ENCODE measurements around the gene ATP7A.
A peak's percentile ranks its signal among the peaks of the same experiment; 100 is the strongest.
"Not testable (repeated sequence)": the region's sequence is repeated elsewhere in the genome, so short reads cannot be mapped to it uniquely, and the experiment has no call there.

ATP7A gene

DNA sequence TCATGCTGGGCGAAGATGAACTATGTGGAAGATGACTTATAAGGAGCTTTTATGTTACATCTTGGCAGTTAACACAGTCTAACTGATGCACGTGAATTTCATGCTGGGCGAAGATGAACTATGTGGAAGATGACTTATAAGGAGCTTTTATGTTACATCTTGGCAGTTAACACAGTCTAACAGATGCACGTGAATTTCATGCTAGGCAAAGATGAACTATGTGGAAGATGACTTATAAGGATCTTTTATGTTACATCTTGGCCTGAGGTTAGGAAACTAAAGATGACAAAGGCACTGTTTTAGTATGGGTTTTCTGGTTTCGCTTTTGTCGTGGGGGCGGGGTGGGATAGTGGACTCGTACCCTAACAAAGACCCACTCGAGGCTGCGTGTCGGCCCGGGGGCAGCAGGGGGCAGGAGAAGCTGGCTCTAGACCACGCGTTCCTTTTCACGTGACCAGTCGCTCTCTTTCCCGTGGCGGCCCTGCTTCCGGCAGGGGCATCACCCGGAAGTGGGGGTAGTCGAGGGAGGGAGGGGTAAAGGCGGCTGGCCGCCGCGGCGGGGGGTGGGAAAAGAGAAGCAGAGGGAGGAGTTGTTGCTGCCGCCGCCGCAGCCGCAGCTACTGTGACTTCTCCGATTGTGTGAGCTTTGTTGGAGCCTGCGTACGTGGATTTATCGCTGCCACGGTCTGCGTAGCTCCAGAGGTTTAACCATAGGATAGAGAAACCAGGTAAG, at the start of gene ATP7A:
ATP7A (plus strand) TSS at position 586 of the 733 bp plus-strand sequence. CDS start 60,949 bp downstream, outside the sequence.
- peak; percentile 96 for DNase-seq

DNA sequence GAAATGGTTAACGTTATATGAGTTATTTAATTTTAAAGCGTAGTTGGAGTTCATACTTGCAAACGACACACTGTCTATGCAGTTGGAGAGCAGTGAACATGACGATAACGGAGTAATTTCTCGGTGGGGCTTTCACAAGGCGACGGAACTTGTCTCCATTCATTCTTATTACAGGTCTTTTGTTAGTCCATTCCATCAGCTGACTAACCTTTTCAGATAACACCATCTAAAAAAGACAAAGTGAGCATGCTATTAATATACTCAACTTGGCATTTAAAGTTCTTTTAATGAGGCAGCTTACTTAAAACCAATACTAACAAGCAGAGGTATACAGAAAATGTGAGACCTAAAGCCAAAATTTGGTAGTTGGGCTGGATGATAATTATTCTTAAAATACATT, 35.1 kb upstream of the ATP7A start:
- DNase-seq, result no peak

DNA sequence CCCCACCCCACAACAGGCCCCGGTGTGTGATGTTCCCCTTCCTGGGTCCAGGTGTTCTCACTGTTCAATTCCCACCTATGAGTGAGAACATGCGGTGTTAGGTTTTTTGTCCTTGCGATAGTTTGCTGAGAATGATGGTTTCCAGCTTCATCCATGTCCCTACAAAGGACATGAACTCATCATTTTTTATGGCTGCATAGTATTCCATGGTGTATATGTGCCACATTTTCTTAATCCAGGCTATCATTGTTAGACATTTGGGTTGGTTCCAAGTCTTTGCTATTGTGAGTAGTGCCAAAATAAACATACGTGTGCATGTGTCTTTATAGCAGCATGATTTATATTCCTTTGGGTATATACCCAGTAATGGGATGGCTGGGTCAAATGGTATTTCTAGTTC, 29.1 kb upstream of the ATP7A start:
- DNase-seq, result not testable (repeated sequence)

DNA sequence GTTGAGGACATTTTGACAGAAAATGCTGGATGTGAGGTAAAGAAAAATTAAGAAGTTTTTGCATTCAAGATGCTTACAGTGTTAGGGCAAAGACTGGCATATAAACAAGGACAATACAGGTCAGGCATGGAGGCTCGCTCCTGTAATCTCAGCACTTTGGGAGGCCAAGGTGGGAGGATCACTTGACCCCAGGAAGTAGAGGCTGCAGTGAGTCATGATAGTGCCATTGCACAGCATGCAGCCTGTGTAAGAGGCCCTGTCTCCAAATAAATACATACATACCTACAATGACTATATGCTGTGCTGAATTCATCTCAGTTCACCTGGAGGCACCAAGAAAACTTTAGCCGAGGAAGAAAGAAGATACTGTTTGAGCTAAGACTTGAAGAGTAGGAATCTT, 17.6 kb upstream of the ATP7A start:
- DNase-seq, result no peak

DNA sequence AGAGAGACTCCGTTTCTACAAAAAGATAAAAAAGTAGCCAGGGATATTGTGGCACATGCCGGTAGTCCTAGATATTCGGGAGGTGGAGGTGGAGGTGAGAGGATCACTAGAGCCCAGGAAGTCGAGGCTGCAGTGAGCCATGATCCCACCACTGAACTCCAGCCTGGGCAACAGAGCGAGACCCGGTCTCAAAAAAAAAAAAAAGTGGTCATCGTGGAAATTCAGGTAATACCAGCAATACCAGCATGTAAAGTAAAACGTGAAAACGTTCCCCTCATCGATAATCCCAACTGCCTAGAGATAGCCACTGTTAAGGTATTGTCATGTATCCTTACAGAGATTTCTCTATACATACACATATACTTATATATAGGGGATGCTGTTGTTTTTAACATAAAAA, 16.8 kb upstream of the ATP7A start:
- DNase-seq, result no peak

DNA sequence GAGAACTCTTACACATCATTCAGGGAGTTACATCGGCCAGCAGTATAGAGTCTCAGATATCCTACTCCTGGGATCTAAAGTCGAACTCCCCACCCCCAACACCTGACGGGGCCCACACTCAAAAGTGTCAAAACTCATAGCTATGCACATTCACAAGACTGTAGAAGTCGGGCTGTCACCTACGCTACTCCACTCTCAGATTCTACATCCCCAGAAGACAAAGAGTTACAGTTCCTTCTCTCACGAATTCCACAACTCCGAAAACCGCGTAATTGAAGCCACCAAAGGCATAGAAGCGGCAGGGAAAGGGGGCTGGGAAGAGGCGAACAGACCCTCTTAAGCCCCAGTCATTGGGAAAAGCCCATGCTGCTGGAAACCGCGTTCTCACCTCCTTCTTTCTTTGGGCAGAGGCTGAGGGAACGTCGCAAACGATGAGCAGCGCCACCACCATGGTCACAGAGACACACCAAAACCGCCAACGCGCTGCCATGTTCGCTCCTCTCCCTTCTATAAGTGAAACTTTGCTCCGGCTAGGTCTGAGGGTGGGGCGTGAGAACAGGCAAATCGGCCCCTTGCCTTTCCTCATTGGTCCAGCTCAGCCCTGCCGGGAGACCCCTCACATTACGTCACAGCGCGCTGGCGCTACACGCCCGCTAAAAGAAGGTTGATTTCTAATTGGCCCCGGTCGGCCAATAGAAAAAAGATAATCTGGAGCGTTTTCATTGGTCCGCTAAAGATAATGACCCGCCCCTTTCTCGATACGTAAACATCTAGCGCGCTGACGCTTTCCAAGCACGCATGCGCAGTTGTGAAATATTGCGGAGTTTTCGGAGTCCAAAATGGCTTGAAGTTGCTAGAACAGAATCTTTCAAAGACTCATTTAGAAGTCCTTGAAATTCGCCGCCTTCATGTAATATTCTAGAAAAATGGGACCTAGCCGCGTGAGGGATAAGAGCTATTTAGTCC, 15.3 kb upstream of the ATP7A start, which contains the start of gene MAGT1:
MAGT1 (minus strand) TSS at position 515 of the 966 bp plus-strand sequence; CDS start at position 490, 25 bp downstream.
- peak; percentile 99 for DNase-seq

DNA sequence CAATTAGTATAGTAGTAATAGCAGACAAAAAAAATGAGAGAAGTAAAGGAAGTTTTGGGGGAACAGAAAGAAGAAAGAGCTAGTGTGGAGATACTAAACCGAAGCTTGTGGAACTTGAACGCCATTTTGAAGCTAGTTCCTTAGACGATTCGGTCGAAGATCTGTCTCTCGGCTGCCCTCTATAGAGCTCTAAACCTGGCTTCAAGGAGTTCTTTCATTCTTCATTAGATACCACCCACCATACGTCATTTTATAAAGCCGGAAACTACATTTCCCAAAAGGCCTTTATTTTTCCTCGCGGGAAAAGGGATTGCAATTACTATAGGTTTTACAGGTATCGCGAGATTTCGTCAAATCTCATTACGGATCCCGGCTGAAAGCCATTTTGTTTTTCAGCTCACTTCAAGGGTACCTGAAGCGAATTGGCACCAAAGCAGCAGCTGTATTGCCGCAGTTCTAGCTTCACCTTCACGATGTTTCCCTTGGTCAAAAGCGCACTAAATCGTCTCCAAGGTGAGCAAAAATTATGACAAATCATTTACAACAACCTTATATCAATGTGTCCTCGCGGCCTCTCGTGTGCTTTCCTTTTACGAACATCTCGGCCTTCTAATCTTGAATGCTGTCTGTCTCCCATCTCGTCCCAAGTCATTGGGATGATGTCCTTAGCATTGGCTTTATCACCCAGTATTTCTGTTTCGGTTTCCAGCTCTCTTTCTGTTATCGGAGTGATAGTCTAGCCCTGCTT, 11.2 kb upstream of the ATP7A start, which contains the start of gene COX7B:
COX7B (plus strand) TSS at position 388 of the 748 bp plus-strand sequence; CDS start at position 474, 86 bp downstream.
- DNase-seq, result peak; percentile 99

DNA sequence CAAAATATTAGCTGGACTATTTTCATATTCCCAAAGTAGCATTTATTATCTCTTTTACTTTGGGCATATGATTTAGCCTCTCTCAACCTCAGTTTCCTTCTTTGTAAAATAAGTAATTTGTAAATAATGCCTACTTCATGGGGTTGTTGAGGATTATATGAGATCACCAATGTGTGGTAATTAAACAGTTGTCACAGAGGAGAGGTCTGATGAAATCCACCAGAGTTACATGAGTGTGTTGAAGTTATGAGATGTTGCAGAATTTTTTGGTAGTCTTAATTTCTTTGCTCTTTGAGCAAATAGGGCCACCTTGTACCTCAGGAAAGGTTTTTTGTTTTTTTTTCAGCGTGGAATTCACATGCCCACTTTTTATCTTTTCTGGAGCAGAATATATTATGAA, 9.8 kb upstream of the ATP7A start:
- no peak for DNase-seq

DNA sequence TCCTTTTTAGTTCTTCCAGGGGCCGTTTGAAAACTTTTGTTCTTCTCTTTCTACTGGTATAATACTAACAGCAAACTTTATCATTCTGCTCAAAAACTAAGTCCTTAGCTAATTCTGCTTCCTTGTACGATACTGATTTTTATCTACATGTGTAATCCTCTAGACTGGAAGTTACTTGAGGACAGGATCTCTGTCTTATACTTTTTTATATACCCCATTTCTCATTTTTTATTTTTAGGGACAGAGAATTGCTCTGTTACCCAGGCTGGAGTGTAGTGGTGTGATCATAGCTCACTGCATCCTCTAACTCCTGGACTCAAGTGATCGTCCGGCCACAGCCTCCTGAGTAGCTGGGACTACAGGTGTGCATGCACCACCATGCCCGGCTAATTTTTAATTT, 9.0 kb upstream of the ATP7A start:
- DNase-seq, result no peak

DNA sequence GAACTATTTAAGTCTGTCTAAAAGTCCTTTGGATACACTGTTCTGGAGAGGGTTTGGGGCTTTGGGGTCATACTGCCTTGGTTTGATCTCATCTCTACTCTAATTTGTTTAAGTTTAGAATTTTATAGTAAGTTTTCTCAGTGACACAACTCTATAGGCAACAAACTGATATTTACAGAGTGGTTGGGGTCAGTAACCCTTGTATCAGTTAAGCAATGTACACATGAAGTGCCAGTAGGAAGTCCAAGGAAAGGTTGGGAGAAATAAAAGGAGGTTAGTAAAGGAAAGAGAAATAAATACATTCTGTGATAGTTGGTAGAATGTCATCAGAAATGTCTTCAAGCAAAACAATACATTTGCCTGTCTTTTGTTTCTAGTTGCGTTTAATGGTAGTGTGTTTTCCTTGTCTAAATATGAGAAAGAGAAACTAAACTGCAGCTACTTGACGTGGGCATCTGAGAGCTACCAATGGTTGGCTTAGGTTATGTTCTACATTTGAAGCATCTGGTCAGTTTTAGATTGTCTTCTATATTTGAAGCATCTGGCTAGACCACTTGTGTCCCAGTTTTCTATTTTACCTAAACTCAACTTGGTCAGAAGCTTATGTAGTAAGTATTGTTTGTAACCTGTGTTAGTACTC, 6.9 kb downstream of the ATP7A start:
- DNase-seq, result no peak

DNA sequence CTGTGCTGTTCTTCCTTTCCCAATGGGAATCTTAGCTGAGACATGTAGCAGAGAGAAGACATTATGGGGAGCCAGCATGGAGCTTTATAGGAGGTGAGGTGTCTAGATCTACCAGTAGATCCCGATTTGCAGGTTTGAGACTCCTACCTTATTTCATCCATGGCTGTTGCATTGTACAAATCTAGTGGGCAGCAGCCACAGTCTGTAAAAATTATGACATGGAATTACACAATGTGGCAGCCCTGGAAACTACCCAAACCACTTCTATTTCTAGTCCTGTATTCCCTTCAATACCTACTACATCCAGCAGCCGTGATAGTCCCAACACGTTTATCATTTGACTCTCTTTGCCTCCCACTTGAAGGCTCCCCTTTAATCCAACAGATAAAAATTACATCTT, 8.1 kb downstream of the ATP7A start:
- no peak for DNase-seq

DNA sequence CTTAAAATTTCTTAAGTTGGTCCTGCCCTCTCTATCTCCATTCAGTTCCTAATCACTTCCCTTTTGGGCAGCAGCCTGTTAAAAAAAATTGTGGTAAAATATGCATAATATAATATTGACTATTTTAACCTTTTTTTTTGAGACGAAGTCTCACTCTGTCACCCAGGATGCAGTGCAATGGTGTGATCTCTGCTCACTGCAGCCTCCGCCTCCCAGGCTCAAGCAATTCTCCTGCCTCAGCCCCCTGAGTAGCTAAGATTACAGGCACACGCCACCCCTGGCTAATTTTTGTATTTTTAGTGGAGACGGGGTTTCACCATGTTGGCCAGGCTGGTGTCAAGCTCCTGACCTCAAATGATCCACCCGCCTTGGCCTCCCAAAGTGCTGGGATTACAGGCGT, 8.9 kb downstream of the ATP7A start:
- DNase-seq, result not testable (repeated sequence)

DNA sequence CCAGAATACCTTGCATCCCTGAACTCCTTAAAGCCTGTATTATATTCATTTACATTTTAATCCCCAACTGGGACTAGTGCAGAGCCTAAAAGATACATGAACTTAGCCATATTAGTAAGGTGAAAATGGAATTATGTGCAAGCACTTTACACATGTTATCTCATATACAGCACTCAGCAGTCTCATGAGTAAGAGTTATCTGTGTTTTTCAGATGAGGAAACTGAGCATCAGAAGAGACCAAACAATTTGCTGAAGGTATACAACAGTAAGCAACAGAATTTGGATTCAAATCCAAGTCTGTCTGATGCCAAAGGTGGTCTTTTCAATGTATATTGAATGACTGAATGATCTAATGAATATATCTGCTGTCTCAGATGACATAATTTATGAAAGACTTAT, 12.3 kb downstream of the ATP7A start:
- DNase-seq, result no peak

DNA sequence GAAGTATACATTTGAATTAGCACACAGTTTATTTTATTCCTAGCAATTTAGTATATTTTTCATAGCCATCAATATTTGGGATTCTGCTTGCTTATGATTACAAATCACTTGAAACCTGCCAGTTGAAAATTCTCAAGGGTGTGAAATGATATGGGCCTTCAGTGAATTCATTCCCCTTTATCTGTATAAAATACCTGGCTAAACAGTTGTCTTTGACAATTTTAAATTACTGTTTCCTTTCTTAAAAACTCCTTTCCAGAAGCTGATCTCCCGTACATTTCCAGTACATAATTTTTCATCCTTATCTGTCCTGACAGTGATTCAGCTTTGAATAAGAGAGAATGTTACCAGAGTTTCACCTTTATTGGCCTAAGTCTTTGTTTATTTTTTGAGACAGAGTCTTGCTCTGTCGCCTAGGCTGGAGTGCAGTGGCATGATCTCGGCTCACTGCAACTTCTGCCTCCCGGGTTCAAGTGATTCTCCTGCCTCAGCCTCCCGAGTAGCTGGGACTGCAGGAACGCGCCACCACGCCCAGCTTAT, 13.9 kb downstream of the ATP7A start:
- DNase-seq, result no peak

DNA sequence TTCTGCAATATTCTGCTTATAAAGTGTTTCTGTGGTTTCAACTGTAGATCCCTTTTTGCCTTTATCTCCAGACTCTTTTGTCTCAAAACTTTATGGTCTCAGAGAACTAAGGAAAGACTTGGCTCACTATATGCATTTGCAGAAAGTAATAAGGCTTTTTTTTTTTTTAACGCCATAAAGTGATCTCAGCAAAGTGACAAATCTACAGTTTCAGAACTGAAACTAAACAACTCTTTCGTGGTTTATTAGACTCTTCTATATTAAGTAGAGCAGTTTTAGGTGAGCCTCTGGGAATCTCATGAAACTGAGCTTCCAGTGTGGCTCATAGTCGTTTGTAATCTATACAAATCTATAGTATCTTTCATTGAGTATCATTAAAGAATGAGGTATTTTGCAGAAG, 15.3 kb downstream of the ATP7A start:
- DNase-seq, result no peak

DNA sequence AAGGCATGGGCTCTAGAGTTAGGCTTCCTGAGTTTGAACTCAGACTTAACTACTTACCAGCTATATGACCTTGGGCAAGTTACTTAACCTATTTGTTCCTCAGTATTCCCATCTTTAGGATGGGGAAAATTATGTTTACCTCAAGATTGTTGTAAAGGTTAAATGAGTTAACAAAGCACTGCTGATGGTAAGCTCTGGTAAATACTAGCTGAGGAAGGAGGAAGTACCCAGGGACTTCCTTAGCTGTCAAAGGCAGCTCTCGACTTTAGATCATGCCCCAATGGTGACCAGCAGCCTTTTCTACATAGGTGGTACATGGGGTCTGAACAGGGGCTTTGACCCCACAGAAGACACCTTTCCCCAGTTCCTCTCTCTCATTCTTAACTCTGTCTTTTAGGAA, 20.1 kb downstream of the ATP7A start:
- no peak for DNase-seq

DNA sequence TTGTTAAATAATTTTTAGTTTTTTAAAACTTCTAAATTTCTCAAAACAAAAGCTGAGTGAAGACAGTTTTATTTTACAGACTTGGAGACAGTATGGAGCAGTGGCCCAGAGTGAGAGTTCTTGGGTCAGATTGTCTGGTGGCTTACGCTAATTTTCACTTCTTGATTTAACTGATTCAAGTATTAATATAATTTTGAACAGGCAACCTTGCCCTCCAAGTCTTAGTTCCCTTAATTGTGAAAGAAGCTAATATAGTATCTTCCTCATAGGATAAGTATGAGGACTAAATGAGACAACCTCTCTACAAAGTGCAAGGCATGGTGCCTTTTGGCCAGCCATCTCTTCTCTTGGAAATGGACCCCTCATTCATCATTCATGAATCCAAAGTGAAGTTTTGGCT, 25.4 kb downstream of the ATP7A start:
- DNase-seq, result no peak

DNA sequence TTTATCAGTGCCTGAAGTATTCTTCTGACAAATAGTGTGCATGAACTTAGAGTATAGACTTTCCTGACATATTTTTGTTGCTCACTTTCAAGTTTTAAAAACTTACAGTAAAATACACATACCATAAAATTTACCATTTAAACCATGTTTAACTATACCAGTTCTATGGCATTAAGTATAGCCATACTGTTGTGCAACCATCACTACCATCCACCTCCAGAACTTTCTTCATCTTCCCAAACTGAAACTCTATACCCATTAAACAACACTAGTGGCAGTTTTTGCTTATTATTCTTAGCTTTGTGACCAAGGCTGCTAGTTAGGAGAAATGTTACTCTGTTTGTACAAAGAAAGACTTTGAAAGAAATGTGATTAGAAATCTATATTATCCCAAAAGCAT, 25.8 kb downstream of the ATP7A start:
- DNase-seq, result no peak

DNA sequence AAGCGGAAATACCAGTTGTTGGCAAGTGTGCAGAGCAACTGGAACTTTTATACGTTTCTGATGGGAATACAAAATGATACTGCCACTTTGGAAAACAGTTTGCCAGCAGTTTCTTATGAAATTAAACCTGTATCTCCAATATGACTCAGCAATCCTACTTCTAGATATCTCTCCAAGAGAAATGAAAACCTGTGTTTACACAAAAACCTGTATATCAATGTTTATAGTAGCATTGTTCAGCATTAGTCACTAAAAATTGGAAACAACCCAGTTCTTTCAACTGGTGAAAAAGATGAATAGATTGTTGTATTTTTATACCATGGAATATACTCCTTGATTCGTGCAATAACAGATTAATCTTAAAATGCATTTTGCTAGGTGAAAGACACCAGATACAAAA, 26.8 kb downstream of the ATP7A start:
- DNase-seq, result no peak

DNA sequence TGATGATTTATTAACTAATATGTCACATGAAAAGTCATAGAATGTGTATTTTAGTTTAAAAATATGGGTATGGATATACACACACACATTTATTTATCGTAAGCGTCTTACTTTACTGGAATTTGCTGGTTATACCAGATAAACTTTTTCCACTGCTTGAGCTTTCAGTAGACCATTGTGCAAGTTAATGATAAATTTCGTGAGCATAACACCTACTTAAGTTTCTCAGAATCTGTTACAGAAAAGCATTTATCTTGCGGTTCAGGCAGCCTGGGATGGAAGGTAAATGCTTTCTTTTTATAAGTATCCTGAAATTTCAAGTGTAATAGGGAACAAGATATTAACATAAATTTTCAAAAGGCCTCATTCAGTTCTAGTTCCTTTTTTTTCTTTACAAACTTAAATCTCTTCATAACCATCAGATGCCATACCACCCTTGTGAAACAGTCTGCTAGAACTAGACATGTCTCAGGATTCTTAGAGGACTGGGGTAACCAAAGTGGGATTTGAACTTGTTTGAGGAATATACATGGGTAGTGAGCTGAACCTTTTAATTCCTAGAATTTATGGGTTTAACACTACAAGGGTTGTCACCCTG, 27.7 kb downstream of the ATP7A start:
- DNase-seq, result no peak

DNA sequence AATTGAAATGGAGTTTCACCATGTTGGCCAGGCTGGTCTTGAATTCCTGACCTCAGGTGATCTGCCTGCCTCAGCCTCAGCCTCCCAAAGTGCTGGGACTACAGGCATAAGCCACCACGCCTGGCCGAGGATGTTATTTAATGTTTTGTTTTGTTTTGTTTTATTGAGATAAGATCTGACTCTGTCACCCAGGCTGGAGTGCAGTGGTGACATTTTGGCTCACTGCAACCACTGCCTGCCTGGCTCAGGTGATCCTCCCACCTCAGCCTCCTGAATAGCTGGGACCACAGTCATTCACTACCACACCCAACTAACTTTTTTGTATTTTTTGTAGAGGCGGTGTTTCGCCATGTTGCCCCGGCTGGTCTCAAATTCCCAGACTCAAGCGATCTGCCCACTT, 34.5 kb downstream of the ATP7A start:
- DNase-seq, result not testable (repeated sequence)
